Measurements from ENCODE around the gene DEAF1. TPM values are rescaled to one million over a fixed set of nuclear protein-coding genes. Genes with fewer than 3 reads are reported as not detected.
A peak's percentile ranks its signal among the peaks of the same experiment; 100 is the strongest.

The DEAF1 gene
- total RNA-seq, 4 donors from 2014 or later, result 31.6 to 54.3 (median 41.2) TPM

DNA sequence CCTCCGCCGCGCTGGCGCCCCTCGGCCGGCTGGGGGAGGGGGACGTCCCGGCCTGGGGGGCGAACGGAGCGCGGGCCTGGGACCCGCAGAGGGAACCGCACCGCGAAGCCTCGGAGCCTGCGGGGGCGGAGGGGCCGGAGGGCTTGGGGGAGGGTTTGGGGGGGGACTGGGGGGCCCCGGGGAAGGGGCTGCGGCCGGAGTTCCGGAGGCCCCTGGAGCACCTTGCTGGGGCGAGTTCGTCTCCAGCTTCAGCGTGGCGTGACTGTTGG lies 67.8 kb downstream of the DEAF1 start:
- H3K9me3 ChIP-seq, result no peaks in the 10 kb centered on the region
- peaks cover 0 to 29% (median 0%) of the 10 kb centered on the region in 3 donors for H3K36me3 ChIP-seq
- TF ChIP-seq EP300 (IDR thresholded peaks at IDR 0.05) (no peak), POLR2A (IDR thresholded peaks at IDR 0.05) (no peak), CTCF (IDR thresholded peaks at IDR 0.05) (no peak)
- H3K4me3 ChIP-seq, result no peak overlapping the region
- no peak for DNase-seq (ENCODE audit: low spot score in 2 of 2)
- peaks cover 0 to 16% (median 3%) of the 10 kb centered on the region in 4 donors for H3K4me1 ChIP-seq
- 39 to 58% methylated on average over 7 to 10 of the region's 28 CpGs for WGBS, 2 donors
- H3K27ac ChIP-seq, result no peak overlapping the region
- peaks cover 0 to 44% of the 10 kb centered on the region in 2 donors for H3K27me3 ChIP-seq

DNA sequence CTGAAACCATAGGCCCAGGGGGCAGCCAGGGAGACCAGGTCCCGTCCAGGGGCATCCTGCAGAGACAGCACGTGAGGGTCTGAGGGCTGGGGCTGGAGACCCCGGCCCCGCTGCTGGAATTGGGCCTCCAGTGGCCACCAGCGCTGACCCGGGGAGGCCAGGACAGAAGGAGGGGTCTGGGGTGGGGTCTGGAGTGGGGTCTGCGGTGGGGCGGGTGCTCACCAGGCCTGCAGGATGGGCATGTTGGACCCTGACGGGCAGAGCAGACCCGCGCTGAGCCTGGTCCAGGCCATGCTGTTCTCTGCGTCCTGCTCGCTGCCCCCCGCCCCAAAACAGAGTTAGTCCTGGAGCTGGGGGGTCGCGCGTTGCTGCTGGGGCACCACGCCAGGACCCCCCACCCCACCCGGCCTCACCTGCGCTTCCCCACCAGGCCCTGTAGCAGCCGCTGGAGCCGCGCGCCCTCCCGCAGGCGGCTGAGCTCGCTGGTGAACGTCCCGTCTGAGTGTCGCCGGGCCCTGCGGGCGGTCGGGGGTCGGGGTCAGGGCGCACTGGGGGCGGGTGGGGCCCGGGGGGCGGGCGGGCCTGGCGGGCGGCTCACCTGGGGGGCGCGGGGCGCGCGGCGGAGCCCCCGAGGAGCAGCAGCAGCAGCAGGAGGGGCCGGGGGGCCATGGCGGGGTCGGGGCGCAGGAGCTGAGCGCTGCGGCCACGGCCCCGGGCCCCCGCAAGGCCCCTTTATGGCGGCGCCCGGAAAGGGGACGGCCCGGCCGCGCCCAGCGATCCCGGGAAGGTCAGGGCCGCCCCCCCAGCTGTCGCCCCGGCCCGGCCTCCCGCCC lies 68.3 kb downstream of the DEAF1 start, which contains the start of gene SCT:
Gene SCT (minus strand): TSS at position 707 of the 833 bp plus-strand sequence. CDS start 38 bp downstream, at position 669.
- Histone ChIP-seq H3K4me1 (peaks cover 0 to 16% (median 3%) of the 10 kb centered on the region in 4 donors), H3K27me3 (peaks cover 0 to 44% of the 10 kb centered on the region in 2 donors), H3K27ac (no peak within 1 kb of the TSS), H3K9me3 (no peaks in the 10 kb centered on the region), H3K36me3 (peaks cover 0 to 33% (median 0%) of the 10 kb centered on the region in 3 donors), H3K4me3 (no peak within 1 kb of the TSS)
- no peak for DNase-seq (ENCODE audit: low spot score in 2 of 2)
- WGBS, 2 donors, result 2% methylated on average over 29 of the region's 72 CpGs; no CpG with 5 or more reads in 1 of the 2 donors
- no peak for TF ChIP-seq POLR2A (IDR thresholded peaks at IDR 0.05)
- TF ChIP-seq EP300 (IDR thresholded peaks at IDR 0.05), result no peak
- TF ChIP-seq CTCF (IDR thresholded peaks at IDR 0.05), result no peak

- peaks cover 0 to 21% (median 3%) of the 10 kb centered on the region in 4 donors for H3K4me1 ChIP-seq
- no peaks in the 10 kb centered on the region for H3K9me3 ChIP-seq
- WGBS, 2 donors, result 72 to 73% methylated on average over 18 to 22 of the region's 22 CpGs
- no peak for DNase-seq (ENCODE audit: low spot score in 2 of 2)
- peaks cover 0 to 36% (median 0%) of the 10 kb centered on the region in 3 donors for H3K36me3 ChIP-seq
- TF ChIP-seq CTCF (IDR thresholded peaks at IDR 0.05), result no peak
- TF ChIP-seq POLR2A (IDR thresholded peaks at IDR 0.05), result no peak
- TF ChIP-seq EP300 (IDR thresholded peaks at IDR 0.05), result no peak
- peak overlapping the region in 1 of 4 donors; percentile 56 for H3K27ac ChIP-seq
- H3K27me3 ChIP-seq, result peaks cover 0 to 44% of the 10 kb centered on the region in 2 donors
- H3K4me3 ChIP-seq, result no peak overlapping the region
These were observed 69.3 kb downstream of the DEAF1 start for GRCh38 chr11:625636-626268.

GRCh38 chr11:624705-625635 lies 70.1 kb downstream of the DEAF1 start, which contains the start of gene CDHR5:
Gene CDHR5, minus strand, starts transcription at chr11:624955. Its CDS starts 53 bp downstream, at chr11:624902.
- Histone ChIP-seq H3K4me1 (peaks cover 0 to 27% (median 3%) of the 10 kb centered on the region in 4 donors), H3K36me3 (peaks cover 0 to 42% (median 0%) of the 10 kb centered on the region in 3 donors), H3K4me3 (peak within 1 kb of the TSS in 1 of 4 donors; percentile 22), H3K27ac (peak within 1 kb of the TSS in 1 of 4 donors; percentile 71), H3K9me3 (no peaks in the 10 kb centered on the region), H3K27me3 (peaks cover 0 to 44% of the 10 kb centered on the region in 2 donors)
- WGBS, 2 donors, result 39 to 55% methylated on average over 18 to 24 of the region's 33 CpGs
- no peak for TF ChIP-seq CTCF (IDR thresholded peaks at IDR 0.05)
- no peak for TF ChIP-seq POLR2A (IDR thresholded peaks at IDR 0.05)
- TF ChIP-seq EP300 (IDR thresholded peaks at IDR 0.05), result no peak
- no peak for DNase-seq (ENCODE audit: low spot score in 2 of 2)
